ENCODE measurements around the gene MRGPRE. TPM values are rescaled to one million over a fixed set of nuclear protein-coding genes. Genes with fewer than 3 reads are reported as not detected.

Gene MRGPRE
- total and polyA plus RNA-seq, 7 experiments from 2014 or later: not detected

DNA sequence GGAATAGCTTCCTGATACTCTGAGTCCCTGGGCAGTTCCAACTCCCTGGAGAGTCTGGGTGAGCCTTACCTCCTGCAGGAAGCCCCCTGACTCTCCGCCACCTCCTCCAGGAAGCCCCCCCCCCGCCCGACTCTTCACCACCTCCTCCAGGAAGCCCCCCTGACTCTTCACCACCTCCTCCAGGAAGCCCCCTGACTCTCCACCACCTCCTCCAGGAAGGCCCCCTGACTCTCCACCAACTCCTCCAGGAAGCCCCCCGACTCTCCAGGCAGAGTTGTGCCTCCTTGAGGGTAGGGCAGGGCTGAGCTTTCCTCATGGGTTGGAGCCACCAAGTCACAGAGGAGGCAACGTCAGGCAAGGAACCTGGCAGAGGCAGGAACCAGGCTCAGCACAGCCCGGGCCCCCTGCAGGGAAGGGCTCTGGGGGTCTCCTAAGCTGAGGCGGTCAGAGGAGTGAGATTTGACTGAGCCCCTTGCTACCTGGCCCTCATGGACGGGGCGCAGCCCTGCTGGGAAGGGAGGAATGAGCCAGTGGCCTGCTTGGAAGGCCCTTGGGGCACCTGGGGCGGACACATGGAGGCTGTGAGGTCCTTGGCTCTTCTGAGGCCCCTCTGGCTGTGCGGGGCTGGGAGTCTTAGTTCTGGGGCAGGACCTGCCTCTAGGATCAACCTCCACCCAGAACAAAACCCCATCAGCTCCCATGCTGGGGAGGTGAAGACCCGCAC is 31.7 kb downstream of the MRGPRE start:
- Histone ChIP-seq H3K36me3 (ENCODE audit: control insufficient read depth in 2 of 3, insufficient read depth in 3 of 3, low read length in 3 of 3) (no peaks in the 10 kb centered on the region), H3K27ac (ENCODE audit: low read depth, low read length) (no peak overlapping the region), H3K4me1 (ENCODE audit: control insufficient read depth in 2 of 2, insufficient read depth in 2 of 2, low read length in 2 of 2) (no peaks in the 10 kb centered on the region), H3K27me3 (ENCODE audit: control insufficient read depth in 2 of 2, insufficient read depth in 2 of 2, low read length in 2 of 2) (no peaks in the 10 kb centered on the region), H3K9me3 (ENCODE audit: control insufficient read depth in 2 of 3, low read length in 3 of 3) (no peaks in the 10 kb centered on the region), H3K4me3 (ENCODE audit: low read length) (no peak overlapping the region)
- Mint-ChIP-seq H3K9me3 (no peaks in the 10 kb centered on the region), H3K27me3 (peaks cover 9 to 31% (median 19%) of the 10 kb centered on the region in 5 donors), H3K36me3 (no peaks in the 10 kb centered on the region), H3K4me3 (peak overlapping the region in 1 of 10 donors; percentile 14), H3K27ac (no peak overlapping the region), H3K4me1 (peaks cover 0 to 15% (median 4%) of the 10 kb centered on the region in 7 donors)
- ChIA-PET POLR2A (no interaction called here), CTCF (no interaction called here)
- no peak for ATAC-seq
- no peak for DNase-seq
- intact Hi-C loops (cut with micrococcal nuclease): no loop called here

GRCh38 chr11:3199537-3200295 is 32.5 kb downstream of the MRGPRE start:
- Histone ChIP-seq H3K27ac (ENCODE audit: low read depth, low read length) (no peak overlapping the region), H3K9me3 (ENCODE audit: control insufficient read depth in 2 of 3, low read length in 3 of 3) (no peaks in the 10 kb centered on the region), H3K4me1 (ENCODE audit: control insufficient read depth in 2 of 2, insufficient read depth in 2 of 2, low read length in 2 of 2) (no peaks in the 10 kb centered on the region), H3K4me3 (ENCODE audit: low read length) (no peak overlapping the region), H3K27me3 (ENCODE audit: control insufficient read depth in 2 of 2, insufficient read depth in 2 of 2, low read length in 2 of 2) (no peaks in the 10 kb centered on the region), H3K36me3 (ENCODE audit: control insufficient read depth in 2 of 3, insufficient read depth in 3 of 3, low read length in 3 of 3) (no peaks in the 10 kb centered on the region)
- POLR2A ChIA-PET: no interaction called here
- peaks cover 5 to 31% (median 19%) of the 10 kb centered on the region in 5 donors for H3K27me3 Mint-ChIP-seq
- no peak for DNase-seq
- CTCF ChIA-PET: no interaction called here
- H3K27ac Mint-ChIP-seq: no peak overlapping the region
- no peak overlapping the region for H3K4me3 Mint-ChIP-seq
- ATAC-seq: no peak
- H3K9me3 Mint-ChIP-seq: no peaks in the 10 kb centered on the region
- H3K4me1 Mint-ChIP-seq: peaks cover 0 to 7% (median 4%) of the 10 kb centered on the region in 7 donors
- H3K36me3 Mint-ChIP-seq: no peaks in the 10 kb centered on the region
- intact Hi-C loops (cut with micrococcal nuclease): no loop called here

- H3K4me1 ChIP-seq (ENCODE audit: control insufficient read depth in 2 of 2, insufficient read depth in 2 of 2, low read length in 2 of 2): no peaks in the 10 kb centered on the region
- Mint-ChIP-seq H3K4me1 (peaks cover 0 to 7% (median 4%) of the 10 kb centered on the region in 7 donors), H3K27ac (no peak overlapping the region), H3K27me3 (peaks cover 4 to 31% (median 19%) of the 10 kb centered on the region in 5 donors), H3K4me3 (no peak overlapping the region), H3K9me3 (no peaks in the 10 kb centered on the region), H3K36me3 (no peaks in the 10 kb centered on the region)
- H3K27ac ChIP-seq (ENCODE audit: low read depth, low read length): no peak overlapping the region
- no peaks in the 10 kb centered on the region for H3K27me3 ChIP-seq (ENCODE audit: control insufficient read depth in 2 of 2, insufficient read depth in 2 of 2, low read length in 2 of 2)
- intact Hi-C loops (cut with micrococcal nuclease): no loop called here
- no peak for DNase-seq
- ChIA-PET POLR2A (no interaction called here), CTCF (no interaction called here)
- H3K36me3 ChIP-seq (ENCODE audit: control insufficient read depth in 2 of 3, insufficient read depth in 3 of 3, low read length in 3 of 3): no peaks in the 10 kb centered on the region
- no peaks in the 10 kb centered on the region for H3K9me3 ChIP-seq (ENCODE audit: control insufficient read depth in 2 of 3, low read length in 3 of 3)
- no peak for ATAC-seq
- no peak overlapping the region for H3K4me3 ChIP-seq (ENCODE audit: low read length)
Measured at GRCh38 chr11:3198815-3199214, 33.4 kb downstream of the MRGPRE start.

DNA sequence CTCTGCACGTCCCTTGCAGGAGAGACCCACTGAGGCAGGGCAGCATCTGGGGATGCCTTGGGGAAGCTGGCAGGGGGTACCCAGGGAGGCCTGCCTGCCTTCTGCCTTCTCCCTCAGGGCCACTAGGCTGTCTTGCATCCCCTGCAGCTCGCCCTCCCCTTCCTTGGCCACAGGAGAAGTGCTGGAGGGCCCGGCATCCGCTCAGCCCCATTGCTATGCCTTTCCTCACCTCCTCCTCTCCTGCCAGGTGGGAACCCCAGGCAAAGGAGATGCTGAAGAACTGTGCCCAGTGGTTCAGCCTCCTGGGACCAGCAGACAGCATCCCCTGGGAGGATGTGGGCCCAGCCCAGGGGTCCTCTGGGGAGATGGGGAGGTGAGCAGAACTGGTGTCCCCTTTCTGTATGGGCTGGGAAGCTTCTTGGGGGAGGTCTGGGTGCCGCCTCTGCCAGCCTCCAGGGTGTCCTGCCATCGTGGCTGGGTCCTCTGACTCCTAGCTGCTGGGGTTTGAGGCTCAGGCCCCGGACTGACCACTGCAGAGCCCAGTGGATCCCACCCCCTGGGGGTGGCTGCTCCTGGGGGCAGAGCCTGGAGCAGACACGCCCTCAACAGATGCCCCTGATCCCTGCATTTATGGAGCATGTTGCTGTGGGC is 34.2 kb downstream of the MRGPRE start:
- H3K4me1 Mint-ChIP-seq: peaks cover 0 to 6% (median 4%) of the 10 kb centered on the region in 7 donors
- DNase-seq: no peak
- no peaks in the 10 kb centered on the region for H3K36me3 ChIP-seq (ENCODE audit: control insufficient read depth in 2 of 3, insufficient read depth in 3 of 3, low read length in 3 of 3)
- POLR2A ChIA-PET: no interaction called here
- no peak for ATAC-seq
- H3K27me3 ChIP-seq (ENCODE audit: control insufficient read depth in 2 of 2, insufficient read depth in 2 of 2, low read length in 2 of 2): no peaks in the 10 kb centered on the region
- no peaks in the 10 kb centered on the region for H3K9me3 Mint-ChIP-seq
- no peaks in the 10 kb centered on the region for H3K36me3 Mint-ChIP-seq
- H3K4me3 ChIP-seq (ENCODE audit: low read length): no peak overlapping the region
- no peaks in the 10 kb centered on the region for H3K9me3 ChIP-seq (ENCODE audit: control insufficient read depth in 2 of 3, low read length in 3 of 3)
- intact Hi-C loops (cut with micrococcal nuclease): no loop called here
- no peaks in the 10 kb centered on the region for H3K4me1 ChIP-seq (ENCODE audit: control insufficient read depth in 2 of 2, insufficient read depth in 2 of 2, low read length in 2 of 2)
- CTCF ChIA-PET: no interaction called here
- no peak overlapping the region for H3K4me3 Mint-ChIP-seq
- H3K27ac ChIP-seq (ENCODE audit: low read depth, low read length): no peak overlapping the region
- H3K27me3 Mint-ChIP-seq: peaks cover 4 to 31% (median 19%) of the 10 kb centered on the region in 5 donors
- no peak overlapping the region for H3K27ac Mint-ChIP-seq

GRCh38 chr11:3197044-3197695 is 35.0 kb downstream of the MRGPRE start:
- Mint-ChIP-seq H3K4me3 (no peak overlapping the region), H3K36me3 (no peaks in the 10 kb centered on the region), H3K4me1 (no peaks in the 10 kb centered on the region), H3K27ac (no peak overlapping the region), H3K9me3 (no peaks in the 10 kb centered on the region), H3K27me3 (peaks cover 0 to 24% (median 13%) of the 10 kb centered on the region in 5 donors)
- Histone ChIP-seq H3K27ac (ENCODE audit: low read depth, low read length) (no peak overlapping the region), H3K4me1 (ENCODE audit: control insufficient read depth in 2 of 2, insufficient read depth in 2 of 2, low read length in 2 of 2) (no peaks in the 10 kb centered on the region), H3K36me3 (ENCODE audit: control insufficient read depth in 2 of 3, insufficient read depth in 3 of 3, low read length in 3 of 3) (no peaks in the 10 kb centered on the region), H3K4me3 (ENCODE audit: low read length) (no peak overlapping the region), H3K9me3 (ENCODE audit: control insufficient read depth in 2 of 3, low read length in 3 of 3) (no peaks in the 10 kb centered on the region), H3K27me3 (ENCODE audit: control insufficient read depth in 2 of 2, insufficient read depth in 2 of 2, low read length in 2 of 2) (no peaks in the 10 kb centered on the region)
- CTCF ChIA-PET: no interaction called here
- POLR2A ChIA-PET: no interaction called here
- ATAC-seq: no peak
- DNase-seq: no peak
- intact Hi-C loops (cut with micrococcal nuclease): no loop called here

DNA sequence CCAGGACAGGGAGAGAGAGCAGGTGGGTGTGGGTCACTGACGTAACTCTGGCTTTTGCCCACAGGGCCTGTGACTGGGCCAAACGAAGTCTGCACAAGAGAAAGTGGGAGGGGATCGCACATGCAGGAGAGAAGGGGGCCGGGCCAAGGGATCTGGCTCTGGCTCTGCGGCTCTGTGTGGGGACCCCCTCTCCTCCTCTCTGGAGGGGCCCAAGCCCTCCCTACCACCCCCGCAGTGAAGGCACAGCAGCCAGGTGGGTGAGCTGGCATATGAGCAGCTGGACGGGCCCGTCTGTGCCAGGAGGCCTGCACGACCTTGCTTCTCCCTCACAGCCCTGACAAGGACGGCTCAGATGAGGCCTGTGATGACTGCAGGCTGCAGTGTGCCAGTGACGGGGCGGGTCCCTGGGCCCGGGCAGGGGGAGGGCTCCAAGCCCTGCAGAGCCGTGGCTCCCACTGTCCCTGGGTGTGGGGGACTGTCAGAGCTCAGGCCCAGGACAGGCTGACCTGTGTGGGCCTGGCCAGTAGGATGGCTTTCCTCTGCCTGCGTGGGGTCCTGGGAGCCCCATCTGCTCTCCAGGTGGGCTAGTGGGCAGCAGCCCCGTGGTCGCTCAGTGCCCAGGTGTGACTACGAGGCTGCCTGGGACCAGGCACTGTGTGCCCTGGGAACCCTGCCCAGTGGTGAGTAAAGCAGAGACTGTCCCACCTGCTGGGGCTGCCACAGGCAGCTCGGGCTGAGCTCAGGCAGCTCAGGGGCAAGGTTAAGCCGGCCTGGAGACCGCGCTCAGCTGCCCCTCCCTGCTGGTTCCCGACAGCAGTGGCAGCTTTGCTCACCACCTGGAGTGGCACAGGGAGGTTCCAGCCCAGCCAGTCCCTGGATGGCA is 35.8 kb downstream of the MRGPRE start:
- intact Hi-C loops (cut with micrococcal nuclease): no loop called here
- Mint-ChIP-seq H3K4me1 (no peaks in the 10 kb centered on the region), H3K27me3 (peaks cover 0 to 23% (median 8%) of the 10 kb centered on the region in 5 donors), H3K27ac (no peak overlapping the region), H3K36me3 (no peaks in the 10 kb centered on the region), H3K9me3 (no peaks in the 10 kb centered on the region), H3K4me3 (no peak overlapping the region)
- ATAC-seq: no peak
- POLR2A ChIA-PET: interaction anchor here (1.1 kb wide), 1 partner anchor 9 kb away, joined by 3 read pairs; no protein-coding TSS in a partner anchor
- H3K4me3 ChIP-seq (ENCODE audit: low read length): no peak overlapping the region
- H3K4me1 ChIP-seq (ENCODE audit: control insufficient read depth in 2 of 2, insufficient read depth in 2 of 2, low read length in 2 of 2): no peaks in the 10 kb centered on the region
- H3K27me3 ChIP-seq (ENCODE audit: control insufficient read depth in 2 of 2, insufficient read depth in 2 of 2, low read length in 2 of 2): no peaks in the 10 kb centered on the region
- no peak overlapping the region for H3K27ac ChIP-seq (ENCODE audit: low read depth, low read length)
- no peak for DNase-seq
- CTCF ChIA-PET: no interaction called here
- no peaks in the 10 kb centered on the region for H3K36me3 ChIP-seq (ENCODE audit: control insufficient read depth in 2 of 3, insufficient read depth in 3 of 3, low read length in 3 of 3)
- no peaks in the 10 kb centered on the region for H3K9me3 ChIP-seq (ENCODE audit: control insufficient read depth in 2 of 3, low read length in 3 of 3)

All from naive thymus-derived CD4-positive, alpha-beta T cell (primary cell).